SH-SY5Y (cell line): ENCODE measurements around the gene COL6A3.
A peak's percentile ranks its signal among the peaks of the same experiment; 100 is the strongest.

Source experiments
- GATA2 ChIP-seq: IDR thresholded peaks from 2 replicates; pipeline ENCODE4 v1.6.1; 2011; ENCODE audit warnings: mild to moderate bottlenecking, low read depth, low read length
- GATA3 ChIP-seq: IDR thresholded peaks from 2 replicates; pipeline ENCODE4 v1.6.1; 2011; ENCODE audit warnings: low read depth, mild to moderate bottlenecking, low read length, moderate library complexity

DNA sequence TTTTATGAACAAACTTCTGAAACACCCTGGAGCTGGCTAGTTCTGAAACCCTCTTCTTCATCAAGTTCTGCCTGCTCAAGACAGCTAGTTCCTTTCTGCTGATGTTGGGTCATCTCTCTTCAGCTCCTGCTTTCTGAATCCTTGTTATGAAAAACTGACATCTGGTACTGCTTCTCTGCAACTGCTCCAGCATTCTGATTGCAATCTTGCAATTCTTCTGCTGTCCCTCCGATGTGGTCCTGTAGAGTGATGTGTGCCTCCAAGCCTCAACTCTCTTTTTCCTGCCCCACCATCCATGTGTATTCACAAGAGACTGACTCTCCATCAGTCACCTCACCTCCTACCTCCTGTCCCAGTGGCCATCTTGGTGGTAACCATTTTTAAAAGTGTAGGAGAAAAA is 21.8 kb downstream of the COL6A3 start:
- TF ChIP-seq GATA2 (peak; percentile 57; the same call in 1 of the 2 replicates), GATA3 (no peak; the same call in 1 of the 2 replicates)
